ENCODE results near the gene VASH2. TPM values are rescaled to one million over a fixed set of nuclear protein-coding genes. Genes with fewer than 3 reads are reported as not detected.
A peak's percentile ranks its signal among the peaks of the same experiment; 100 is the strongest.
"Not testable (repeated sequence)": the region's sequence is repeated elsewhere in the genome, so short reads cannot be mapped to it uniquely, and the experiment has no call there.

Gene VASH2
- total RNA-seq, result 1 to 10 TPM; 2.4 to 7.7 TPM
- 10 to 100 TPM; 28.3 to 38.6 (median 31.6) TPM for polyA plus RNA-seq (ENCODE audit: insufficient read length in 6 of 6)
- long read RNA-seq, donor 1, partial matches to known transcripts, result 7 of 8 reads
- long read RNA-seq, donor 1, other reads (novel, unspliced or antisense), result 0 of 8 reads
- long read RNA-seq, donor 2, partial matches to known transcripts, result 0 of 9 reads
- long read RNA-seq, donor 2, other reads (novel, unspliced or antisense), result 6 of 9 reads
- long read RNA-seq, donor 3, full-length matches to known transcripts, result 3 of 3 reads
- long read RNA-seq, donor 3, partial matches to known transcripts, result 0 of 3 reads
- long read RNA-seq, donor 3, other reads (novel, unspliced or antisense), result 0 of 3 reads
- long read RNA-seq, donor 4, result 0 reads
- long read RNA-seq, donor 5, partial matches to known transcripts, result 0 of 1 reads
- long read RNA-seq, donor 5, other reads (novel, unspliced or antisense), result 0 of 1 reads
- long read RNA-seq, donor 6, partial matches to known transcripts, result 0 of 2 reads
- long read RNA-seq, donor 6, other reads (novel, unspliced or antisense), result 0 of 2 reads
- long read RNA-seq, donor 7, result 0 reads
- long read RNA-seq, donor 8, partial matches to known transcripts, result 0 of 7 reads
- long read RNA-seq, donor 8, other reads (novel, unspliced or antisense), result 6 of 7 reads
- long read RNA-seq, donor 9, result 0 reads
- long read RNA-seq, donor 10, result 0 reads
- long read RNA-seq, donor 11, partial matches to known transcripts, result 0 of 1 reads
- long read RNA-seq, donor 11, other reads (novel, unspliced or antisense), result 0 of 1 reads
- long read RNA-seq, donor 12, result 0 reads

GRCh38 chr1:212950243-212951125 is at the start of gene VASH2:
Gene VASH2, plus strand, starts transcription at chr1:212950541. Its CDS starts 1,002 bp downstream, at chr1:212951543.
- H3K4me1 ChIP-seq, result peaks cover 5 to 21% of the 10 kb centered on the region in 2 donors
- H3K27me3 ChIP-seq, result peaks cover 8 to 41% of the 10 kb centered on the region in 2 donors
- H3K36me3 ChIP-seq, result no peaks in the 10 kb centered on the region
- no peak within 1 kb of the TSS for H3K27ac ChIP-seq
- peak; percentile 84 to 95 (median 88) for DNase-seq
- H3K9me3 ChIP-seq, result no peaks in the 10 kb centered on the region
- intact Hi-C loops (cut with DNase I), result no loop called here
- peak; percentile 99 for ATAC-seq
- TF ChIP-seq, protein P1, sequence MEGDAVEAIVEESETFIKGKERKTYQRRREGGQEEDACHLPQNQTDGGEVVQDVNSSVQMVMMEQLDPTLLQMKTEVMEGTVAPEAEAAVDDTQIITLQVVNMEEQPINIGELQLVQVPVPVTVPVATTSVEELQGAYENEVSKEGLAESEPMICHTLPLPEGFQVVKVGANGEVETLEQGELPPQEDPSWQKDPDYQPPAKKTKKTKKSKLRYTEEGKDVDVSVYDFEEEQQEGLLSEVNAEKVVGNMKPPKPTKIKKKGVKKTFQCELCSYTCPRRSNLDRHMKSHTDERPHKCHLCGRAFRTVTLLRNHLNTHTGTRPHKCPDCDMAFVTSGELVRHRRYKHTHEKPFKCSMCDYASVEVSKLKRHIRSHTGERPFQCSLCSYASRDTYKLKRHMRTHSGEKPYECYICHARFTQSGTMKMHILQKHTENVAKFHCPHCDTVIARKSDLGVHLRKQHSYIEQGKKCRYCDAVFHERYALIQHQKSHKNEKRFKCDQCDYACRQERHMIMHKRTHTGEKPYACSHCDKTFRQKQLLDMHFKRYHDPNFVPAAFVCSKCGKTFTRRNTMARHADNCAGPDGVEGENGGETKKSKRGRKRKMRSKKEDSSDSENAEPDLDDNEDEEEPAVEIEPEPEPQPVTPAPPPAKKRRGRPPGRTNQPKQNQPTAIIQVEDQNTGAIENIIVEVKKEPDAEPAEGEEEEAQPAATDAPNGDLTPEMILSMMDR (IDR thresholded peaks at IDR 0.05), result no peak
- peak within 1 kb of the TSS; percentile 45 to 46 for H3K4me3 ChIP-seq

DNA sequence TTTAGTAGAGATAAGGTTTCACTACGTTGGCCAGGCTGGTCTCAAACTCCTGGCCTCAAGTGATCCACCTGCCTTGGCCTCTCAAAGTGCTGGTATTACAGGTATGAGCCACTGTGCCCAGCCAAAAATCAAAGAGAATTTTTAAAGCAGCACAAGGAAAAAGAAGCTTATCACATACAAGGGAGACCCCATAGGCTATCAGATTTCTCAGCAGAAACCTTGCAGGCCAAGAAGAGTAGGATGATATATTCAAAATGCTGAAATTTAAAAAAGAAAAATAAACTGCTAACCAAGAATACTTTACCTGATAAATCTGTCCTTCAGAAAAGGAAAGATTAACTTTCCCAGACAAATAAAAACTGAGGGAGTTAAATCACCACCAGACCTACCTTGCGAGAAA is 49.1 kb upstream of the VASH2 start:
- Histone ChIP-seq H3K36me3 (peaks cover 0 to 36% of the 10 kb centered on the region in 2 donors), H3K27ac (no peak overlapping the region), H3K27me3 (no peaks in the 10 kb centered on the region), H3K4me3 (no peak overlapping the region), H3K4me1 (no peaks in the 10 kb centered on the region), H3K9me3 (peaks cover 11 to 30% of the 10 kb centered on the region in 2 donors)
- TF ChIP-seq, protein P1 (IDR thresholded peaks at IDR 0.05), result no peak
- DNase-seq (no peak), ATAC-seq (no peak)
- intact Hi-C loops (cut with DNase I), result no loop called here

GRCh38 chr1:212902054-212902453 is 48.3 kb upstream of the VASH2 start:
- DNase-seq (no peak), ATAC-seq (no peak)
- intact Hi-C loops (cut with DNase I), result no loop called here
- no peaks in the 10 kb centered on the region for H3K4me1 ChIP-seq
- H3K4me3 ChIP-seq, result no peak overlapping the region
- TF ChIP-seq, protein P1 (IDR thresholded peaks at IDR 0.05), result no peak
- peaks cover 0 to 29% of the 10 kb centered on the region in 2 donors for H3K36me3 ChIP-seq
- peaks cover 11 to 30% of the 10 kb centered on the region in 2 donors for H3K9me3 ChIP-seq
- H3K27me3 ChIP-seq, result no peaks in the 10 kb centered on the region
- H3K27ac ChIP-seq, result no peak overlapping the region

GRCh38 chr1:212903664-212904063 is 46.7 kb upstream of the VASH2 start:
- no peak overlapping the region for H3K4me3 ChIP-seq
- H3K9me3 ChIP-seq, result peaks cover 11 to 30% of the 10 kb centered on the region in 2 donors
- intact Hi-C loops (cut with DNase I), result no loop called here
- DNase-seq, result no peak
- H3K27ac ChIP-seq, result no peak overlapping the region
- peaks cover 0 to 17% of the 10 kb centered on the region in 2 donors for H3K36me3 ChIP-seq
- no peak for ATAC-seq
- H3K27me3 ChIP-seq, result no peaks in the 10 kb centered on the region
- TF ChIP-seq, protein P1 (IDR thresholded peaks at IDR 0.05), result no peak
- H3K4me1 ChIP-seq, result no peaks in the 10 kb centered on the region

DNA sequence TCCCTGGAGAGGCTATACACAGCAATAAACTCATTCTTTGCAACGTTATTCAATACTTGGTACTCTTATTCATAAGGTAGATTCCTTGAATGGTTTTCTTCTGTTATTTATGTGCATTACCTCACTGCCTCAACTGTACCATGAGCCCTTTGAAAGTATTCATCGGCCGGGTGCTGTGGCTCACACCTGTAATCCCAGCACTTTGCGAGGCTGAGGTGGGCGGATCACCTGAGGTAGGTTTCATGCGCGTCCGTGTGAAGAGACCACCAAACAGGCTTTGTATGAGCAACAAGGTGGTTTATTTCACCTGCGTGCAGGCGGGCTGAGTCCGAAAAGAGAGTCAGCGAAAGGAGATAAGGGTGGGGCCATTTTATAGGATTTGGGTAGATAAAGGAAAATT is 42.3 kb upstream of the VASH2 start:
- not testable (repeated sequence) for ATAC-seq, H3K27ac ChIP-seq, H3K27me3 ChIP-seq

More for the DNA sequence above, 42.3 kb upstream of the VASH2 start:
- DNase-seq; H3K4me3 ChIP-seq; H3K9me3 ChIP-seq; H3K4me1 ChIP-seq; intact Hi-C loops (cut with DNase I); H3K36me3 ChIP-seq: not testable (repeated sequence)
